Endothelial cell of umbilical vein (primary cell): ENCODE measurements around the gene CACNB4. TPM values are rescaled to one million over a fixed set of nuclear protein-coding genes. Genes with fewer than 3 reads are reported as not detected.

ENCODE experiments used
- BruUV-seq: library from RNA; stranded (reverse); fragments of 400-500 nt; replicated peaks from 2 replicates; lab custom pipeline; 2021; lab: Mats Ljungman, UMichigan
- CTCF ChIA-PET: fragments of 300-600, 350-600 bp; sonication (Branson Sonifier 250); formaldehyde crosslinking; loops from one replicate; lab custom pipeline; 2021; ENCODE audit warnings: antibody characterized with exemption, inconsistent platforms; lab: Charles Lee
- POLR2A ChIA-PET: fragments of 300-600, 350-600 bp; sonication (Branson Sonifier 250); formaldehyde crosslinking; loops from one replicate; lab custom pipeline; 2021; ENCODE audit warnings: antibody characterized with exemption, inconsistent platforms; lab: Charles Lee
- DNase-seq: peaks from one replicate; pipeline ENCODE4 v3.0.0-alpha.2; 2011; ENCODE audit warnings: low read depth, low spot score
- FAIRE-seq: peaks from 2 replicates; lab custom pipeline; 2011; peaks lifted over from hg19 to GRCh38; lab: Jason Lieb, UNC
- H2AFZ ChIP-seq: 2 replicates; pipeline ENCODE4 v1.6.0; 2012; ENCODE audit warnings: low read depth, low read length, control low read depth, inconsistent platforms
- H3K27ac ChIP-seq: 2 replicates; pipeline ENCODE4 v1.5.1; 2011; ENCODE audit warnings: low read depth, mild to moderate bottlenecking, control low read depth, low read length, moderate library complexity; ENCODE audit not compliant: insufficient read depth
- H3K27me3 ChIP-seq, 2 experiments: 2 replicates each; pipeline versions ENCODE4 v1.6.0 to v1.6.1; 2011; ENCODE audit warnings: low read length in 2 of 2, mixed read lengths in 1 of 2; ENCODE audit not compliant: control insufficient read depth in 2 of 2, insufficient read depth in 2 of 2
- H3K36me3 ChIP-seq, 2 experiments: 2 replicates in 1 of 2; 3 replicates in 1 of 2; pipeline ENCODE4 v1.5.1; 2011; ENCODE audit warnings: low read length in 2 of 2, mild to moderate bottlenecking in 1 of 2, moderate library complexity in 1 of 2; ENCODE audit not compliant: control insufficient read depth in 2 of 2, insufficient read depth in 2 of 2; ENCODE audit errors: extremely low read depth in 1 of 2
- H3K4me1 ChIP-seq: 3 replicates; pipeline ENCODE4 v1.5.1; 2011; ENCODE audit warnings: mild to moderate bottlenecking, low read length; ENCODE audit not compliant: control insufficient read depth, insufficient read depth; ENCODE audit errors: extremely low read depth
- H3K4me2 ChIP-seq: 2 replicates; pipeline ENCODE4 v1.6.1; 2011; ENCODE audit warnings: low read length, control low read depth, mixed read lengths; ENCODE audit not compliant: insufficient read depth
- H3K4me3 ChIP-seq, 3 experiments: fragments of 200-600 bp in 1 of 3; sonication (generic), shearing (Covaris generic) in 1 of 3; replicated peaks in 1 of 3; 2 replicates each; pipeline ENCODE4 v1.5.1; 2011 to 2016; ENCODE audit warnings: control low read depth in 3 of 3, low read length in 3 of 3, mild to moderate bottlenecking in 2 of 3, inconsistent platforms in 1 of 3, low read depth in 1 of 3, moderate library complexity in 1 of 3; ENCODE audit not compliant: insufficient read depth in 1 of 3
- H3K79me2 ChIP-seq: 2 replicates; pipeline ENCODE4 v1.6.0; 2012; ENCODE audit warnings: low read length, inconsistent platforms; ENCODE audit not compliant: control insufficient read depth, insufficient read depth
- H3K9ac ChIP-seq: replicated peaks from 2 replicates; pipeline ENCODE3; 2011; ENCODE audit warnings: low read length, control low read depth; ENCODE audit not compliant: insufficient read depth; ENCODE audit errors: extremely low read depth
- H3K9me1 ChIP-seq: replicated peaks from 3 replicates; pipeline ENCODE4 v1.6.0; 2011; ENCODE audit warnings: mild to moderate bottlenecking, low read length; ENCODE audit not compliant: control insufficient read depth, insufficient read depth; ENCODE audit errors: extremely low read depth
- H3K9me3 ChIP-seq: replicated peaks from 2 replicates; pipeline ENCODE4 v1.5.1; 2012; ENCODE audit warnings: low read length, inconsistent platforms; ENCODE audit not compliant: control insufficient read depth, insufficient read depth
- H4K20me1 ChIP-seq: replicated peaks from 2 replicates; pipeline ENCODE3; 2011; ENCODE audit warnings: mild to moderate bottlenecking, low read length; ENCODE audit not compliant: control insufficient read depth, insufficient read depth; ENCODE audit errors: extremely low read depth
- EZH2 ChIP-seq: IDR thresholded peaks from 2 replicates; pipeline ENCODE4 v1.6.1; 2012; ENCODE audit warnings: borderline replicate concordance, low read depth, mild to moderate bottlenecking, moderate library complexity, low read length, inconsistent platforms; ENCODE audit not compliant: severe bottlenecking
- FOS ChIP-seq: IDR thresholded peaks from 2 replicates; pipeline ENCODE4 v1.6.1; 2011; ENCODE audit warnings: mild to moderate bottlenecking, low read length, moderate library complexity, borderline replicate concordance; ENCODE audit not compliant: insufficient read depth
- GATA2 ChIP-seq: IDR thresholded peaks from 2 replicates; pipeline ENCODE4 v1.7.0; 2011; ENCODE audit warnings: low read depth, mild to moderate bottlenecking, moderate library complexity, mixed read lengths, low read length; ENCODE audit not compliant: insufficient read length, insufficient read depth
- JUN ChIP-seq: IDR thresholded peaks from 2 replicates; pipeline ENCODE4 v1.6.1; 2011; ENCODE audit warnings: borderline replicate concordance, low read depth; ENCODE audit not compliant: insufficient read length, insufficient read depth
- MYC ChIP-seq: IDR thresholded peaks from one replicate; pipeline ENCODE4 v1.6.1; 2011; ENCODE audit warnings: mild to moderate bottlenecking, low read depth, low read length
- POLR2A ChIP-seq: IDR thresholded peaks from 2 replicates; pipeline ENCODE4 v1.6.1; 2012; ENCODE audit warnings: low read depth, mild to moderate bottlenecking, control low read depth, low read length
- POLR2AphosphoS5 ChIP-seq: IDR thresholded peaks from 2 replicates; pipeline ENCODE4 v1.6.1; 2012; ENCODE audit warnings: low read depth, mild to moderate bottlenecking, control low read depth, low read length, moderate library complexity; ENCODE audit not compliant: insufficient read depth
- dilution Hi-C: fragments of 300-500 bp; cut with MboI; formaldehyde crosslinking; loops from one replicate; pipeline ENCODE4 v1.15.0; 2019; ENCODE audit warnings: low sequenced_read_pairs; ENCODE audit not compliant: extremely low pct_ligation_motif_present
- intact Hi-C: fragments of 100-400 bp; cut with micrococcal nuclease; formaldehyde crosslinking; loops from one replicate; pipeline ENCODE4 v1.10.0; 2022
- polyA plus RNA-seq, 4 experiments: library from polyadenylated mRNA; depleted of rRNA in 3 of 4; stranded (reverse) in 3 of 4; unstranded in 1 of 4; fragments of >200 nt; gene quantifications; 2 replicates each; pipeline versions ENCODE4 v1.2.1 to v1.2.3, GENCODE V29; 2011 to 2012; ENCODE audit warnings: missing spikeins in 1 of 4
- total RNA-seq: library from RNA; stranded (reverse); gene quantifications from 2 replicates; pipeline ENCODE4 v1.2.3, GENCODE V29; 2021
- TF ChIP-seq, protein P1 (sequence below), 2 donors: IDR thresholded peaks; 1 replicate in 1 of 2; 2 replicates in 1 of 2; pipeline ENCODE4 v1.5.1; 2011; ENCODE audit warnings: low read length in 2 of 2, mild to moderate bottlenecking in 2 of 2, moderate library complexity in 2 of 2, control low read depth in 1 of 2, inconsistent platforms in 1 of 2, low read depth in 1 of 2; ENCODE audit not compliant: insufficient read depth in 1 of 2; ENCODE audit errors: extremely low read depth in 1 of 2
- TF ChIP-seq, protein P2 (sequence below): IDR thresholded peaks from 2 replicates; pipeline ENCODE4 v1.6.1; 2011; ENCODE audit not compliant: insufficient read depth, insufficient read length

Gene CACNB4
- total and polyA plus RNA-seq, 2 donors (not counting 3 experiments of a cell fraction or from before 2014, with no cell fraction given), result 0.23 to 0.58 TPM

DNA sequence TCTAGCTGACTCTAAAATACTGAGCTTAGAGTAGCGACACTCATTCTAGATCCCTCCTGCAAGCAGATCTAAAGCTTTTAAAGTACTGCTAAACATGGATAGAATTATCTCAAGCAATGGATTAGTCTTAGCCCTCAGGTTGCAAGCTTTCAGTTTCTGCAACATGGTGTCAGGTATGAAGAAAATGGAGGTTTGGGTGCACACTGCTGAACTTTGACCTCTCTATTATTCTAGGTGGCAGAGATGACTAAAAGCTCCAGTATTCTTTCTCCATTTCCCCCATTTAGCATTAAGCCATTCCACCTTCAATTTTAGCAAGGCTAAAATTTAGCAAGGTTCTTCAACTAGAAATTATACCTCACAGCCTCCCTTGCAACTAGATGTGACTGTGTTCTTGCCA lies 117.0 kb downstream of the CACNB4 start:
- Histone ChIP-seq H3K4me3 (no peak overlapping the region), H3K27ac (no peak overlapping the region), H3K27me3 (peaks cover 2 to 10% of the 10 kb centered on the region in 2 experiments), H3K36me3 (no peaks in the 10 kb centered on the region), H4K20me1 (no peaks in the 10 kb centered on the region), H3K4me1 (no peaks in the 10 kb centered on the region), H3K9me3 (no peaks in the 10 kb centered on the region), H3K9me1 (no peaks in the 10 kb centered on the region), H3K79me2 (no peaks in the 10 kb centered on the region), H2AFZ (no peak overlapping the region), H3K9ac (no peak overlapping the region), H3K4me2 (no peak overlapping the region)
- intact Hi-C loops (no loop called here), dilution Hi-C loops (no loop called here)
- TF ChIP-seq, protein P1, sequence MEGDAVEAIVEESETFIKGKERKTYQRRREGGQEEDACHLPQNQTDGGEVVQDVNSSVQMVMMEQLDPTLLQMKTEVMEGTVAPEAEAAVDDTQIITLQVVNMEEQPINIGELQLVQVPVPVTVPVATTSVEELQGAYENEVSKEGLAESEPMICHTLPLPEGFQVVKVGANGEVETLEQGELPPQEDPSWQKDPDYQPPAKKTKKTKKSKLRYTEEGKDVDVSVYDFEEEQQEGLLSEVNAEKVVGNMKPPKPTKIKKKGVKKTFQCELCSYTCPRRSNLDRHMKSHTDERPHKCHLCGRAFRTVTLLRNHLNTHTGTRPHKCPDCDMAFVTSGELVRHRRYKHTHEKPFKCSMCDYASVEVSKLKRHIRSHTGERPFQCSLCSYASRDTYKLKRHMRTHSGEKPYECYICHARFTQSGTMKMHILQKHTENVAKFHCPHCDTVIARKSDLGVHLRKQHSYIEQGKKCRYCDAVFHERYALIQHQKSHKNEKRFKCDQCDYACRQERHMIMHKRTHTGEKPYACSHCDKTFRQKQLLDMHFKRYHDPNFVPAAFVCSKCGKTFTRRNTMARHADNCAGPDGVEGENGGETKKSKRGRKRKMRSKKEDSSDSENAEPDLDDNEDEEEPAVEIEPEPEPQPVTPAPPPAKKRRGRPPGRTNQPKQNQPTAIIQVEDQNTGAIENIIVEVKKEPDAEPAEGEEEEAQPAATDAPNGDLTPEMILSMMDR (IDR thresholded peaks at IDR 0.05; ENCODE audit: extremely low read depth in 1 of 2, insufficient read depth in 1 of 2, low read depth in 1 of 2, low read length in 2 of 2), result no peak
- TF ChIP-seq POLR2AphosphoS5, result no peak
- no peak for TF ChIP-seq MYC
- TF ChIP-seq, protein P2, sequence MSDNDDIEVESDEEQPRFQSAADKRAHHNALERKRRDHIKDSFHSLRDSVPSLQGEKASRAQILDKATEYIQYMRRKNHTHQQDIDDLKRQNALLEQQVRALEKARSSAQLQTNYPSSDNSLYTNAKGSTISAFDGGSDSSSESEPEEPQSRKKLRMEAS, result no peak
- no peak for TF ChIP-seq POLR2A
- TF ChIP-seq JUN, result no peak
- TF ChIP-seq FOS, result no peak
- TF ChIP-seq GATA2, result no peak
- TF ChIP-seq EZH2, result no peak
- ChIA-PET CTCF (interaction anchor here (1.6 kb wide), 1 partner anchor 17 kb away, joined by 4 read pairs; no protein-coding TSS in a partner anchor), POLR2A (no interaction called here)
- BruUV-seq, result no TSS peak
- FAIRE-seq (no peak), DNase-seq (no peak)
